Stimulated activated CD4-positive, alpha-beta T cell treated with anti-CD3 and anti-CD28 coated beads, Interleukin-12 subunit alpha, Interleukin-12 subunit beta, amount 100 ng/mL, for 48 hours (primary cell): ENCODE results near the gene B3GNT3.

Experiments used
- DNase-seq, 3 donors: peaks; one replicate each; pipeline ENCODE4 v3.0.0-alpha.2; 2020; ENCODE audit warnings: low read depth in 2 of 3, low spot score in 1 of 3

Gene B3GNT3, protein sequence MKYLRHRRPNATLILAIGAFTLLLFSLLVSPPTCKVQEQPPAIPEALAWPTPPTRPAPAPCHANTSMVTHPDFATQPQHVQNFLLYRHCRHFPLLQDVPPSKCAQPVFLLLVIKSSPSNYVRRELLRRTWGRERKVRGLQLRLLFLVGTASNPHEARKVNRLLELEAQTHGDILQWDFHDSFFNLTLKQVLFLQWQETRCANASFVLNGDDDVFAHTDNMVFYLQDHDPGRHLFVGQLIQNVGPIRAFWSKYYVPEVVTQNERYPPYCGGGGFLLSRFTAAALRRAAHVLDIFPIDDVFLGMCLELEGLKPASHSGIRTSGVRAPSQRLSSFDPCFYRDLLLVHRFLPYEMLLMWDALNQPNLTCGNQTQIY

DNA sequence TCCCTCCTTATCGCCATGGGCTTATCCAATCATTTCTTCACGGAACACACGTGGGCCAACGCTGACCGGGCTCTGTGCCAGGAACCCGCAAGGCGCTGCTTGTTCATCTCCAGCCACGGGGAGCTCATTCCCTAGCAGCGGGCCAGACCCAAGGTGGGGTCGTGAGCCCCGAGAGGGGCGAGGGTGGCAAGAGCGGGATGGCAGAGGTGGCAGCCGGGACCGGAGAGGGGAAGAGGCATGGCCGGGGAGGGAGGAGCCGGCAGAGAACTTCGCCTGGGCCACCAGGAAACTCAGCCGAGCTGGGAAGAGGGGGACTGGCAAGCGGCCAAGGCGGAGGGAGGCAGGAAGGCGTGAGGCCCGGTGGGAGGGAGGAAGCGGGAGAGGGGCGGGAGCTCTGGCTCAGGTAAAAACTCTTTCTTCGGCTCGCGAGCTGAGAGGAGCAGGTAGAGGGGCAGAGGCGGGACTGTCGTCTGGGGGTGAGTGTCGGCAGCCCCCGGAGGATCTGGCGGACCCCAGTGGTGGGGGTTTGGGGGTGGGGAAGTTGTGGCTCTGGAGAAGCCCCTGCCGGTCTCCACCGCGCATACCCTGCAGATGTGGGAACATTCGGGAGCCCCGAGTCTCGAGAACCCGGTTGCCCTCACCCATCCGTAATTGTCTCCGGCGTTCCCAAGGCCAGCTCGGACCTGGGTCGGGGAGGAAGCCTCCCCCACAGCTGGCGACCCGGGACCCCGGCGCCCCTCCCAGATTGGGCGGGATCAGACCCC lies at the start of gene B3GNT3:
B3GNT3 (plus strand) TSS at position 408 of the 764 bp plus-strand sequence. CDS start 12,670 bp downstream, outside the sequence.
- no peak for DNase-seq

DNA sequence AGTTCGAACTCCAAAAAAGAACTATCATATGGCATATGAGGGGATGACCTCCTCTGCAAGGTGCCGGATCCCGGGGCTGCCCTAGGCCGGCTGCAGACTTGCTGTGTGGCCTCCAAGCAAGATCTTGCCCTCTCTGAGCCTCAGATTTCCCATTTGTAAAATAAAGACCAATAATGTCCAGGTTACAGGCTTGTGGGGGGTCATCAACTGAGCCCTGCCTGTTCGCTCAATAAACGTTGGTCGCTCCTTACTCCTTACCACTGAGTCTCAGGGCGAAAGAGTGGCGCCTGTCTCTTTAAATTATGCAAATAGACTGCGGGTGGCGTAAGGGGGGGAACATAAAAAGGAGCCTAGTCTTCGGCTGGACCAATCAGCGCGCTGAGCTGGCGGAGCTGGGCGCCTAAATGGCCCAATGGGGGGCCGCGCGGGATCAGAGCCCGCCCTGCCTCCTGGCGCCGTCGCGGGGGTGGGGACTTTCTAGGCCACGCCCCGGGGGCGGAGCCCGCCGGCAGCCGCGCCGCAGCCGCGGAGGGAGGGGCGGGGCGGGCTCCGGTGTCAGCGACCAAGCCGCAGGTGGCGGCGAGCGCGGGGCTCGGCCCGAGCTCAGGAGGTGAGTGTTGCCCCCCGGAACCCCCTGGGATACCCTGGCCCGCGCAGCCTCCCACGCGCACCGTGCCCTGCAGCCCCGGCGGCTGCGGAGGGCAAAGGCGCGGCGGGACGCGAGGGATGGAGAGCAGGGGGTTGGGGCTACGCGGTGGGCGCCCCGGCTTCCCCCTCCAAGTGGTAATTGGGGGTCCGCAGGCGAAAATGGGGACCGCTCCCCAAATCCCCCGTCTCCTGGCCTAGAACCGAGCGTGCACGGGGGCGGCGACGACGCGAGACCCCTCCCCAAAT lies 47.5 kb upstream of the B3GNT3 start:
- DNase-seq = peak; percentile 87 to 92 (median 89)

DNA sequence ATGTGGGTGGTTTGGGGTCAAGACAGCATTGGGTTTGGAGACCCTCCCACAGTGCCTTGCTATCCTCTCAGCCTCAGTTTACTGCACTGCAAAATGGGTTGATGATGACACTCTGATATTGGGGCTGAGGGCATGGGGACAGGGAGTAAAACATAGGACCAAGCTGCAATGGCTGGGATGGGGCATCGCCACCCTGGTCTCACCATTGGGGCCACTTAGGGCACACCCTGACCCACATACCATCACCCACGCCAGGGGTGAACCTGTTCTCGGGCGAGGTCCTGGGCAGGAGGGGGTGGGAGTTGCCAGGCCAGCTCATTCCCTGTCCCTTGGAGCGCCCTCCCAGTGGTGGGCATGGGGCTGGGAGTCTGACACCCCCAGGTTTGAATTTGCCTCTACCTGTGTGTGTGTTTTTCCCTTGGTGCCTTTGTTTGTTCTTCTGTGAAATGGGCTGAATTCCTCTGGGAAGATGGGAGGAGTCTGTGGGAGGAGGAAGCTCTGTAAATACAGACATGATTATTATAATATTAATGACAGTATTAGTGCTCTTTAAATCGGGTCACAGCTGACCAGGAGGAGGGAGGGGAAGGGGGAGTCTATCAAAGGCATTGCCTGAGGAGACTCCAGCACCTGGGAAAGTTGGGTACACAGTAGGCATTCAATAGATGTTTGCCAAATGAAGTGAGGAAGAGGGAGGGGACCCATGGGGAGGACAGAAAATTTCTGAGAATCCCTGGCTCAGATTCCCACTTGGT lies 45.9 kb upstream of the B3GNT3 start:
- no peak for DNase-seq

DNA sequence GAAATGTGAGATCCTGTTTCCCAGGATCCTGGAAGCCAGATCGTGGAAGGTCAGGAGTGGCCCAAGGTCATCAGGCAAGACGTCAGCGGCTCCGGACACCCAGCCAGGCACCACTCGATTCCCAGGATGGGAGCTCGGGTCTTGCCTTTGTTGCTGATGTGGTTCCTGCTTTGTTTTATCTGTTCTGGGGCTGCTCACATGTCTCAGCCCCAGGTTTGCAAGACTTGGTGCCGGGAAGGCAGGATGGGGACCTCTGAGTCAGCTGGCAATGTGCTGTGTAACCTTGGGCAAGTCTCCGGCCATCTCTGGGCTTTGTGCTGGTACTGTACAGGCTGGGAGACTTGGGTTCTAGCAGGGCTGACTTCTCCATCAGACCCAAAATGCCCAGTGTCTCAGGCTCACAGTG lies 45.0 kb upstream of the B3GNT3 start:
- DNase-seq = peak in 2 of 3 donors; percentile 28 to 35

DNA sequence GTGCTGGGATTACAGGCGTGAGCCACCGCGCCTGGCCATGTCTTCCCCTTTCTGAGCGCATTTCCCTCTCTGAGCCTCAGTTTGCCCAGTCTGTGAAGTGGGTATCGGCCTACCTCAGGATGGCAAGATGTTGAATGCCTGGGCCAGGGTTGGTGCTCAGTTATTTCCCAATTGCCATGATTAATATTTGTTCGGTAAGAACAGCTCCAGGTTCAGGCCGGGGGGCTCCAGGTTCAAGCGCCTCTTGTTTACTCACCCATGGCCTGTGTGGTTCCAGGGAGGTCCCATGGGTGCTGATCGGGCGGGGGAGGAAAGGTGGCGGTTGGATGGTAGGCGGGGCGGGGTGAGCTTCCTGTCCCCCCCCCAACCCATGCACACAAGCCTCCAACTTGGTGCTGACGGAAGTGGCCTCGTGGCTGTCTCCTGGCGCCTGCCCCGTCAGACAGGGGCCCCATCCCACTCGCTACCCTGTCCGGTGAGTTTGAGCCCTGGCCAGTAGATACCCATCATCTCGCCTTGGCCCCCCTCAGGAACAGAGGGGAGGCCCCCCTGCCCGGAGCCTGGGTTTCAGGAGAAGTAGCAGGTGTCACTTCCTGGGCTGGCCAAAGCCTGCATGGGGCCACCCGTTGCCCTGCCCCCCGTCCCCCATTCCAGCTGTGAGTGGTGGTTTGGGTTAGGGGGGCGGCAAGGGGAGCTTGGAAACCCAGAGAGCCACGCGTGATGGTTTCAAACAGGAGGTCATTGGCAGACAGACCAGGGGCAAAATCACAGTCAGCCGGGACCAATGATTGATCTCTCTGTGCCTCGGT lies 43.6 kb upstream of the B3GNT3 start, which contains the start of gene FCHO1:
FCHO1 (plus strand) TSS at position 375 of the 809 bp plus-strand sequence. CDS start 3,688 bp downstream, outside the sequence.
- peak; percentile 75 to 80 (median 77) for DNase-seq

DNA sequence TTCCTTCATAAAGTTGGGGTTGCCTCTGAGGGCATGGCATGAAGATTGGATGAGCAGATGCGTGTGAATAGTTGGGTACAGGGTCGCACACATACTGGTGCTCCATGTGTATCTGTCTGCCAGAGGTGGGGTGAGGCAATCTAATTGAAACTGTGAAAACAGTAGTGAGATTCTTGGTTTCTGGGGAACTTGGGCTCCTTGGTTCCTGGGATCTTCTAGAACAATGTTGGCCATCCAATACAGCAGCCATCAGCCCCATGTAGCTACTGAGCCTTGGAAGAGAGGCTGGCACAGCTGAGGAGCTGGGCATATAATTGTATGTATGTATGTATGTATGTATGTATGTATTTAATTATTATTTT lies 43.0 kb upstream of the B3GNT3 start:
- peak in 1 of 3 donors; percentile 29 for DNase-seq

DNA sequence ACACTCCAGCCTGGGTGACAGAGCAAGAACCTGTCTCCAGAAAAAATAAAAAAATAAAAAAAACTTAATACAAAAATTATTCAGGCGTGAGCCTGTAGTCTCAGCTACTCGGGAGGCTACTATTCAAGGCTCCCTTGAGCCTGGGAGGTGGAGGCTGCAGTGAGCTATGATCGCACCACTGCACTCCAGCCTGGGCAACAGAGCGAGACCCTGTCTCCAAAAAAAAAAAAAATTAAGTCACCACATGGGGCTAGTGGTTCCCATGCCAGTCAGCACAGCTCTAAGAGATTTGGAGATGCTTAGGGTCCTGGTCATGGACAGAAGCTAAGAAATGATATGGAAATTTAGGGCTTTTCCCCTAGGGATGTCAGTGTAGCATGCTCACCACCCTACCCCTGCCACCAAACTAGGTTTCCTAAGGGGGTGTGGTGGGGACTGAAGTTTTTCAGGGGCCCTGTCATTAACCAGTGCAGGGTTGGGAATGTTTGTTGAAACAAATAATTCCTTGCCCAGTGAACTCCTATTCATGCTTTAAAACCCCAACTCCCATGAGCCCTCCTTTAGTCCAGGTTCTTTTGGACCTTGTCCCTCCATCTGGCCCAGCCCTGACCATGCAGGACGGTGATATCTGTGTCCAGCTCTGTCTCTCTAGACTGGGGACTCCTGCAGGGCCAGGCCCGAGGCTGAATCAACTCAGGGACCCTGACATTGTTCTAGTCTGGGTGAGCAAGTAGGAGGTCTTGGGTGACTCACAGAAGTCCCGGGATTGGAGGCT lies 41.9 kb upstream of the B3GNT3 start:
- no peak for DNase-seq

DNA sequence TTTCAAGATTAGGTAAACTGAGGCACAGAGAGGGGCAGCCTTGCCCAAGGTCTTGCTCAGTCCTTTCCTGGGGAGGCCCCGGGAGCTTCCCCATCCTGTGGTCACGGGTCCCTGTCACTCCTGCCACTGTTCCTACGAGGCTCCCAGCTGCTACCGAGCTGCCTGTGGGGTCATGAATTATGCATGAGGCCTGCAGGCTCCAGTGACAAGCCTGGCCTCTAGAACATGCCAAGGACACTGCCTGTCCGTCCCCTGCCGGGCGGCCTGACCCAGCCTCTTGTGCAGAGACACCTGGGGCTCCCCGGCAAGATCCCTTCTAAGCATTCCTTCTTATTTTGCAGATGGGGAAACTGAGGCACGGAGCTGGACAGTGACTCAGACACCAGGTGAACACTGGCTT lies 41.0 kb upstream of the B3GNT3 start:
- no peak for DNase-seq

DNA sequence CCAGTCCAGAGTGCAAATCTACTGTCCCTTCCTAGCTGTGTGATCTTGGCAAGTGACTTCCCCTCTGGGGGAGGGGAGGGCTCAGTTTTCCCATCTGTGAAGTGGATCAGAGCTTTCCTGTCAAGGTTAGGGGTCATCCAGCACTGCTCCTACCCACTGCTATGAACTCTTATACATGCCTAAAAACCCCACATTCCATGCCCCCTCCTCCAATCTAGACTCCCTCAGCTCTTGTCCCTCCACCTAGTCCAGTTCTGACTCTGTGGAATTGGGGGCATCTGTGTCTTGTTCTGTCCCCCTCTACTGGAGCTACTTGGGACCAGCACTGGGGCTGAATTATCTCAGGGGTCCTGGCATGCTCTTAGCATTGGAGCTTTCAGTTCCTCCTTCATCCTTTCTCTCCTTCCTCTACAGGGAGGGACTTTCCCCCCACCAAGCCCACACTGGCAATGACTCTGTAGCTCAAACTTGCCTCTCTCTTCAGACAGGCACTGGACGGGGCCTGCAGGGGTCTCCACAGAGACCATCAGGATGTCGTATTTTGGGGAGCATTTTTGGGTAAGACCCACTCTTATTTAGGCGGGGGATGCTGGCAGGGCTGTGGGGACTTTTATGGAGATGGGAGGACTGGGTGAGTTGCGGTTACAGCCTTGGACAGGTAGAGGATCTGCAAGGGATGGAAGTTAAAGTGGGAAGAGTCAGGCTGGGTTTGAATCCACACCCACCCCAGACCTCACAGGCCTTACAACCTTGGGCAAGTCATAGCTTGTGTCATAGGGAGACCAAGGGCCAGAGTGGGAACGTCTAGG lies 40.1 kb upstream of the B3GNT3 start:
- no peak for DNase-seq

DNA sequence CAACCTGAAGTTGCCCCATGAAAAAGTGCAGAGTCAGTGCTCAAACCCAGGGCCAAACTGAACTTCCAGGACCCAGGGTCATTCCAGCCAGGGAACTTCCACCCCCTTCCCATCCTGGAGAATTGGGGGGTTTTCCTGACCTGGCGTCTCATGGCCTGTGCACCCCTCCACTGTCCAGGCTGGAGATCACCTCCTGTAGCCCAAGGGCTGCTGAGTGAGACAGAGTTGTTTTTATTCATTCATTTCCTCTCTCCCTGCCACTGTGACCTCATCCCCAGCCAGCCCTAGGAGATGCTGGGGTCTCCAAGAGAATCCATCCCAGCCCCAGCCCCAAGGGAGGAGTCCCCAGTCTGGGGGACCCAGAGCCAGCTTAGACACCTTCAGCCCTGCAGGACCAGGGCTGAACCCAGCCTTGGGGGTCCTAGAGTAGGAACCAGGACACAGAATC lies 39.5 kb upstream of the B3GNT3 start:
- DNase-seq = no peak

DNA sequence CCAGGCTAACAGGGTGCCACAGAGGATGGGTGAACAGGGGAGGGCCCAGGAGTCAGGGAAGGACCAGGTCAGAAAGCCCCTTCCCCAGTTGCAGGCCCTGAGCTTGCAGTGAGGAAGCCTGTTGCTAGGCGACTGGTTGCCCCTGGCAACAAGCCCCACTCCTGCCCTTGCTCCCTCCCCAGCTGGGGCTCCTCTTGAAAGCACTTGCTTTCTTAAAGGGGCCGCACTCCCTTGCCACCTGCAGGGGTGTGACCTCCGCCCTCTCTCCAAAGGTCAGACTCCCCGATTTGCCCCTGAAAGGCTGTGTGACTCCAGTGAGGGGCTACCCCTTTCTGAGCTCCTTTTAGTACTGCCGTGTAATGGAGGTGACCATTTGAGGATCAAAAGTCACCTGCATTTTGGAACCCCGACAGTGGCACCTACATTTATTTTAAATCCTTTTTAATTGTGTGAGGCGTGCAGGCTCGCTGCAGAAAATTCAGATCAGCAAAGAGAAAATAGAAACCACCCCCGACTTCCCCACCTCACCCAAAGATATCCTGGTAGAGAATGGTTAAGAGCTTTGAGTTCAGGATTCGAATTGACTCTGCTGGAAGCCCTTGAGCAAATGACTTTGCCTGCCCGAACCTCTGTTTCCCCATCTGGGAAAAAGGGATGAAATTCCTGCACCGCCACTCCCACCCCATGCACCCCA lies 38.8 kb upstream of the B3GNT3 start:
- no peak for DNase-seq

DNA sequence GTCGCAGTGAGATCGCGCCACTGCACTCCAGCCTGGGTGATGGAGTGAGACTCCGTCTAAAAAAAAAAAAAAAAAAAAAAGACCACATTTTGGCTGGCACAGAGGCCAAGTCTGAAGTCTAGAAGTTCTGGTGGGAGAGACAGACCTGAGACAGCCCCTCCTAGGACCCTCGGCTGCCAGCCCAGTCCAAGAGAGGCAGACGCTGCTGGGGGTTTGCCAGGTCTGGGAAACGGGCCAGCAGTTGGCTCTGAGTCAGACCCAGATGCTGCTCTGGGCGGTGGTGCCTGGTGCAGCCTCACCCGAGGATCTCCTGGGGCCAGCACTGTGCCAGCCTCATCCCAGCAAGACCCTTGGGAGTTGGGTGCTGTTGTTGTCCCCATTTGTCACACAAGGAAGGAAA lies 37.8 kb upstream of the B3GNT3 start:
- DNase-seq = no peak

DNA sequence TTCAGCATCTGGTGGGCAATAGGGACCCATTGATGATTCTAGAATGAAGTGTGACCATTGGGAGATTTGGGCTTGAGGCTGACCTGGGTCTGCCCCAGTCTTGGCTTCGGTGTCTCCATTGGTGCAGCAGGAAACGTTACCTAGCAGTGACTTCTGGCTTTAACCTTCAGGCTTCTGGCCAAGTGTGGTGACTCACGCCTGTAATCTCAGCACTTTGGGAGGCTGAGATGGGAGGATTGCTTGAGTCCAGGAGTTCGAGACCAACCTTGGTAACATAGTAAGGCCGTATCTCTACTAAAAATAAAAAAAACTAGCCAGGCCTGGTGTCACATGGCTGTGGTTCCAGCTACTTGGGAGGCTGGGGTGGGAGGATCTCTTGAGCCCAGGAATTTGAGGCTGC lies 36.4 kb upstream of the B3GNT3 start:
- no peak for DNase-seq

DNA sequence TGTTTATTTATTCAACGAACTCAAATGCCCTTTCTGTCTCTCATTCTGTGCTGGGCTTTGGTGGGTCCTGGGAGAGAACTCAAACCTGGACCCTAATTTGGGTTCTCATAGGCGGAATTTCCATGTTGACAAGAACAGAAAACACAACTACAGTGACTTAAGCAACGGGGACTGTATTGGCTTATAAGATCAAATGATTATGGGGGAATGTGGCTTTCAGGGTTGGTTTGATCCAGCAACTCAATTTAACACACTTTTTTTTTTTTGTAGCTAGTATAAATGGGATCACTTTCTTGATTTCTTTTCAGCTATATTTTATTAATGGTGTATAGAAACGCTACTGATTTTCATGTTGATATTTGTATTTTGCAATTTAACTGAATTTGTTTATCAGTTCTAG lies 33.8 kb upstream of the B3GNT3 start:
- no peak for DNase-seq

DNA sequence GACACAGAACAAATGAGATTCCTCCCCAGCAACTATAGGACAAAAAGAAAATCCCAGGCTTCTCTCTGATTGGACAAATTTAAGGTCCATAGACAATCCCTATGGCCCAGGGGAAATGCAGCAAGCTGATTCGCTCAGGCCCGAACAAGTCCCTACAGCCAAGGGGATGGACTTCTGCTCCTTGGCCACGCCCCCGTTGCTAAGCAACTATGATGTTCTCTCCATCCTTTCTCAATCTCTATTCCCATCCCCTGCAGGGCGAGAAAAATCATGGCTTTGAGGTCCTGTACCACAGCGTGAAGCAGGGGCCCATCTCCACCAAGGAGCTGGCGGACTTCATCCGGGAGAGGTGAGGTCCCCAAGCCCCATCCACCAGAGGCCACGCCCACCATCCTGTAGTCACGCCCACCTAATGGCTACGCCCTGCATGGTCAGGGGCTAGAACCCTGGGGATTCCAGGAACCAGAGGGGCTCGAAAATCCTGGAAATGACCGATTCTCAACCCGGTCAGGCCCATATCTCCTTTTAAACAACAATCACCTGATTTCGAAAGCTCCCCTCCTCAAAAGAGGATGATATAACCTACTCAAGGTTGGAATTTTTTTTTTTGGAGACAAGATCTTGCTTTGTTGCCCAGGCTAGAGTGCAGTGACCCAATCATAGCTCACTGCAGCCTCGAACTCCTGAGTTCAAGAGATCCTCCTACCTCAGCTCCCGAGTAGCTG lies 32.3 kb upstream of the B3GNT3 start:
- no peak for DNase-seq

DNA sequence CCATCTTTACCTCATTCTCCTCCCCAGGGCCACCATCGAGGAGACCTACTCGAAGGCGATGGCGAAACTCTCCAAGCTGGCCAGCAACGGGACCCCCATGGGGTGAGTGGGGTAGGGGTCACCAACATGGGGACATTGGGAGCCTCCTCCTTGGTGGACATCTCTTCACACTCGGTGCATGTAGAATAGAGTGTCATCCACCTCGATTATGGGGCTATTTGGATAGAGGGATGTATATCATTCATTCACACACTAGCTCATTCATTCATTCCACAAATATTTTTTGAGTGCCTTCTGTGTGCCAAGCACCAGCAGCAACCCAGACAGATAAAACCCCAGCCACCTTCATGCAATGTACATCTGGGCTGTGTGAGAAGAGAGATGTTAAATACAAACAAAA lies 30.6 kb upstream of the B3GNT3 start:
- DNase-seq = no peak

DNA sequence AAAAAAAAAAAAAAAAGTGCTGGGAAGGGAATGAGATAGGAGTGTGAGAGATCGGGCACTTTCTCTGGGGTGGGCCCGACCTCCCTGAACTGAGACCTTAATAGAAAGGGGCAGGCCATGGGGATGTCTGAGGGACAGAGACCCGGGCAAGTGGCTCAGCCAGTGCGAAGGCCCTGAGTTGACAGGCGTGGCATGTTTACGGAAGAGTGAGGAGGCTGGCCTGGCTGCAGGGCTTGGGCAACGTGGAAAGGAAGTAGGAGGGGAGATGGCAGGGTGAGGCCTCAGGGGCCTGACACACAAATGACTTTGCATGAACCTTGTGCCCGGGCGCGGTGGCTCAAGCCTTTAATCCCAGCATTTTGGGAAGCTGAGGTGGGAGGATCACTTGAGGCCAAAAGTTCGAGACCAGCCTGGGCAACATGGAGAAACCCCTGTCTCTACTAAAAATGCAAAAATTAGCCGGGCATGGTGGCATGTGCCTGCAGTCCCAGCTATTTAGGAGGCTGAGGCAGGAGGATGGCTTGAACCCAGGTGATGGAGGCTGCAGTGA lies 29.8 kb upstream of the B3GNT3 start:
- no peak for DNase-seq
